Activated CD4-positive, alpha-beta T cell treated with anti-CD3 and anti-CD28 coated beads for 24 hours (primary cell): ENCODE measurements around the gene OS9.

ENCODE experiments used
- DNase-seq, 2 donors: peaks; one replicate each; pipeline ENCODE4 v3.0.0-alpha.2; 2020; ENCODE audit warnings: low read depth in 2 of 2

Gene OS9

DNA sequence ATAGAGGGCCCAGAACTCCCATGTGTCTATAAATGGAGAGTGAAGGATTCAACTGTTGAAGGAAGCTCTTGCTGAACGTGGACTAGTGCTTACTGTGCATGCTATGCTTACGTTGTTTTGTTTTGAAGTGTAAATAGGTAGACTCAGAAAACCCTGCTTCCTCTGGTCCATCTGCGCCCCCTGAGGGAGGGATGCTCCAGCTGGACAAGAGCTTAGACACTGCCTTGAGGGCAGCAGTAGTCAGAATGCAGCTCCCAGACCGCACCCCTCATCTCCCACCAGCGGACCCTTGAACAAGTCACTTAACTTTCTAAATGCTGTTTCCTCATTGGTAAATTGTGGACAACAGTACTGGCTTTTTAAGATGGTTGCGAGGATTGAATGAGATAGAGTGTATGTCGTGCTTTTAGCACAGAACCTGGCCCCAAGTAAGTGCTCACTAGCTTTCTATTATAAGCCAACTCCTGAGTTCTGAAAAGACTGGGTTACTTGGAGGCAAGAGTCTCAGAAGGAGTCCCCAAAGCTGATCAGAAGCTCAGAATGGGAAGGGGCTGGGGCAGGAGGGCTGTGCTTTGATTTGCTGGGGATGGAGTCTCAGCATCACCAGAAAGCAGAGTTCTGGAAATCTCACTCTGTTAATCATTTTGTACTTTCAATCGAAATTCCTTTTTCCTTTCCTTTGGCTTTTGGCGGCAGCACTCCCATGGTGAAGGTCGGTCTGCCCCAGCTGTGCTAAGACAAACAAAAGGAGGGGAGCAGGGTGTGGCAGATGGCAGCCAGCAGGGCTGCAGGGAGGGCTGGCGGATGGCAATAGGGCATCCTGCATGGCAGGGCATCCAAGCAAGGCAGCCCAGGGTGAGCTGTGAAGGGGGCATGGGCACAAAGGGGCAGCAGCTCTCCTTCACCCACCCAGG lies 29.0 kb downstream of the OS9 start:
- DNase-seq, result no peak

DNA sequence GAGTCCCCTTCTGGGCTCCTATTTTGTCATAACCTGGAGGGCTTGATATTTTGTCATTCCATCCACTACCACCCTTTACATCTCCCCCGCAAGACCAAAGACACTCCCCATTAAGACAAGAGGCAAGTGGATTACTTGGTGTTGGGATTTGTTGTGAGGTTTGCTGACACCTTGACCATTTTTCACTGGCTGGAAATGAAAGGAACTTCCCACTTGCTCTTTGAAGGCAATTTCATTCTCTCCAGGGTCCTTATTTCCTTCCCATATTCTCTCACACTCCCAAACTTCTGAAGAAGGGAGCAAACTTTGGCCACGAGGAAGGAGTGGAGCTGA lies 29.7 kb downstream of the OS9 start:
- DNase-seq, result no peak

- no peak for DNase-seq
These were observed 30.3 kb downstream of the OS9 start for GRCh38 chr12:57724003-57724935.

DNA sequence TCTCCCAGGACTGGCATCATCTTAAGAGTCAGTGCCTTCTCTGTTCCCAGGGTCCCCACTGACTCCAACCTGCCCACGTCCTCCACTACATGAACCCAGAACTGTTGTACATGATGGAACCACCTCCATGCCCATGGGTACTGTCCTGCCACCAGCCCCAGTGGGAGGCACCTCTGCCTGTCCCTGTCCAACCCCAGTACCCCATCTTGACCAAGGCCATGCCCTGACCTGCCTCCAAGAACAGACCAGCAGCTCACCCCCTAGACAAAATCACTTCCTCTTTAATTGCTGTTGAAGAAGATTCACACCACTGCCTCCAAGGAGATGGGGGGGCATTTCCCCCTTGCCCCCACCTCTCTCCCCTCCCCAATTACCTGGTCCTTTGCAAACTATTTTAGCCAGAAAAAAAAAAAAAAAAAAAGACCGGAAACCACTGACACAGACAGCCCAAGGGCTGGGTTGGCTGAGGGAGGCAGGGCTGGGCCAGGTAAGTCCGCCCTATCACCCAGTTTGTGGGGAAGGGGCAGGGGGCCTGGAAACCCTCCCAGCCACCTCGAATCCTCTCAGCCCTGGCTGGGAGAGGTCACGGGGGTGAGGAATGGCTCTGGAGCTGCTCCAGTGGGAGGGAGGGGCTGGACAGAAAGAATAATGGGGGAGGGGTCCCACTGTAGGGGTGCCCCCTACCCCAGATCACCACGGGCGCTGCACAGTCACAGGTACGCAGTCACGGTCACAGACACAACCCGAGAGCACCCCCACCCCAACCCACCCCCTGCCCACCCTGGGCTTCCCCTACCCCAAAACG lies 31.2 kb downstream of the OS9 start:
- DNase-seq, result no peak

DNA sequence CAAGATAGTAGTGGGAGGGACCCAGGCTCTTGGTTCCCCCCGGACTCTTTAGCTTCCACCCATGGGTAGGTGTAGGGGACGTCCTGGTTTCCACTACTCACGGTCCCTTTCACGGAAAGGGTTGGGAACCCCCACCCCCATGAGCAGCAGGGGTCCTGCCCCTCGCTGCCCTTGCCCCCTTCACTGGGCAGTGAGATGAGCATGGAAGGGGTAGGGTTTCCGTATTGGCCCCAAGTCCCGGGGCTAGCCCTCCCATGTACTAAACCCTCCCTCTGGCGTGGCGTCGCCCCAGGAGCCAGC lies 31.9 kb downstream of the OS9 start:
- no peak for DNase-seq

GRCh38 chr12:57726151-57726883 lies 32.4 kb downstream of the OS9 start:
- DNase-seq, result no peak

- DNase-seq, result no peak
These were observed 33.2 kb downstream of the OS9 start for GRCh38 chr12:57726884-57727757.

- DNase-seq, result no peak
These were observed 33.9 kb downstream of the OS9 start for GRCh38 chr12:57727758-57728395.

DNA sequence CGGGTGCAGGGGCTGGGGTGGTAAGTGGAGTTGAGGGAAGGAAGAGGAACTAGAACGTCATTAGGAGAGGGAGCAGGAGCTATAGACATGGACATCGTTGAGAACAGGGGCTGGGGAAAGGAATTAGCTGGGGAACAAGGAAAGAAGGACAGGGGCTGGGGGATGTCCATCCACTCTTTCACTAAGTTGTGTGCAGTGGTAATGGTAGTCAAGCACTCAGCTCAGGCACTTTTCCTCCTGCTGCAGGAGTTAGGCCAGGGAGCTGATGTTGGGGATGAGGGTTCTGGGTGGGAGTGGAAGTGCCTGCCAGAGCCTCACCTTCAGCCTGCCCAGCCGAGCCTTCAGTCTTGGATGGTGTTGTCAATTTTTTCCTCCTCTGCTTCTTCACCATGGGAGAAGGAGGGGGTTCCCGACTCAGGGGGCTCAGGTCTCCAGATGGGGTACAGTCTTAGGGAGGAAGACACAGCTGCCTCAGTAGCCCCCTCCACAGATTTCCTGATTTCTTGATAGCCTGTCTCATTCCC lies 35.5 kb downstream of the OS9 start:
- DNase-seq, result no peak

GRCh38 chr12:57730336-57731067 lies 36.6 kb downstream of the OS9 start:
- DNase-seq, result no peak

GRCh38 chr12:57731411-57732080 lies 37.6 kb downstream of the OS9 start:
- DNase-seq, result no peak

DNA sequence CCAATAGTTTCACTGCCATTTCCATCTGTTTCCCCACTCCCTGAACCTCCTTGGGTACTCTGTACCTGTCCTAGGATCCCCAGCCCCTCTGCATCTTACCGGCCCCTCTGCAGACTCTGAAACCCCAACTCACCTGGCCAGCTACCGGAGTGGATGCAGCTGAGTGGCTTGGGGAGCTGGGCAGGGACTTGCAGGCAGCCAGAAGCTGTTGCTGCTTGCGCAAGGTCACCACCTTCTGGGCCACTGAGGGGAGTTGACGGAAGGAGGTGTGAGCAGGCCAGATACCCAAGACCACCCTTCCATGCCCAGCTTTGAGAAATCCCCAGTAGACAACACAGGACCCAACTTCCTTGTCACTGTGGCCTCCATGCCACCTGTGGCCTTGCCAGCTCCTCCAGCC lies 38.3 kb downstream of the OS9 start:
- no peak for DNase-seq

DNA sequence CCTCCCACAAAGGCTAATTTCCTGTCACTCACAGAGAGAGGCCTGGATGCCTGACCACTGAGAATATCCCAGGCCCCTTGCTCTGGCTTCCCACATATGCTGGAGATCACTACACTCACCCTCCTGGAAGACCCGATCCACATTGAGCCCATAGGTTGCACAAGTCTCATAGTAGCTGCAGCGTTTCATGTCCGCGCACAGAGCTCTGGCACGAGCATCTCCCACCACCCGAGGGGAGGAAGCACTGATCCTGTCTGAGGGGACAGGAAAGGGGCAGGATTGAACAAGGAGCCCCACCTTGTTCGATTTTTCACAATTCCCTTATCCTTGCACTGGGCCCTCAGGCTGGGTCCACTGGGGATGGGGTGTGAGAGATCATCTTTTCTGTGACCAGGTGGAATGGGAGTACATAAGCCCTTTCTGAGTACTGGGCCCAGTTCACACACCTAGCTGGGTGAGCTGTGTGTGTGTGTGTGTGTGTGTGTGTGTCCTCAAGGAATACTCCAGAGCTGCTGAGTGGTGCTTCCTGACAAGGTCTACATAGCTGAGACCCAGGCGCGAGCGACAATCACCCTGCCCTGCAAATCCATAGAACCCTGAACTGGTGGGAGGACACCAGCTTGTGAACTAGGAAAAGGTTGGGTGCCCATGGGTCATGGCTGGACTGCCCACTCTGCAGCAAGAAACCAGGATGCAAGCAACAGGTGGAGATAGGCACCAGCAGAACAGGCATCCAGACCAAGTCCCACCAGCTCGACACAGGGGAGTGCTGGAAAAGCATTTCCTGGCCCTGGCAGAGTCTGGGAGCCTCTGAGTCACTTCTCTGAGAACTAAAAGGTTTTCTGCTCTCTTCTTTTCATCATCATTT lies 39.0 kb downstream of the OS9 start:
- DNase-seq, result no peak

DNA sequence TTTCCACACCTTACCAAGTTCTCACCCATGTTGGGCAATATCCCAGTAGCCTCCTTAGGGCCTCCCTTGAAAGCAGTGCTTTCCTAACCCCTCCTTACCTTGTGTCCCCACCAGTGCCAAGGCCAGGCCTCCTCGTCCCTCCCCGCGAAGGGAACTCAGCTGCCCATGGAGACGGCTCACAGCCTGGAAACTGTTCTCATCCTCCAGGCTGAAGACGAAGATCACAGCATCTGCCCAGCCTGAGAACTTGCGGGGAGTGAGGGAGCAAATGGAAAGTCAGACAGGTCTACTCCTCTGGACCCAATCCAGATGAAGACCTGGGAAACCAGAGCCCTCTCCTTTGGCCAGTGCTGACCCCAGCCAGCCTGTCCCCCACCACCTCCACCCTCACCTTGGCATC lies 40.0 kb downstream of the OS9 start:
- no peak for DNase-seq

DNA sequence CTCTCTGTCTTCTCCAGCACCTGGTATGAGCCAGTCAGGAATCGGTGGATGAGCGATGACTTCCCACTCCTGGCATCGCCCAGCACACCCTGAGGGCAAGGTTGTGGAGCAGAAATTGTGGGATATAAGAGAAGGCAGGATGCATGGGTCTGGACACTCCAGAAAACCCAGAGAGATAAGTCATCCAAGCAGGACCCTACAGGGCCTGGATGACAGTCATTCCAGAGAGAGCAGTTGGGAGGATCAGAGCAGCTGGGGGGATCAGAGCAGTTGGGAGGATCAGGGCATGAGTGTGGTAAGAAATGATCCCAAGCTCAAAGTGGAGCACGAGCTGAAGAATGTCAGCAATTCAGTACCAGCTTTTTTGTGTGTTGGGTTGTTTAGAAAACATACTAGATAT lies 40.7 kb downstream of the OS9 start:
- no peak for DNase-seq

- no peak for DNase-seq
These were observed 41.4 kb downstream of the OS9 start for GRCh38 chr12:57735198-57735855.
